H1 (cell line): ENCODE measurements around the gene MIS18A.

Experiments
- BRCA1 ChIP-seq: IDR thresholded peaks from 2 replicates; pipeline ENCODE4 v1.6.1; 2012; ENCODE audit warnings: low read depth, low read length, improper control_type of control experiment
- EP300 ChIP-seq, 2 experiments: IDR thresholded peaks; 1 replicate in 1 of 2; 2 replicates in 1 of 2; pipeline ENCODE4 v1.6.1; 2011 to 2012; ENCODE audit warnings: low read depth in 2 of 2, low read length in 2 of 2, mild to moderate bottlenecking in 2 of 2, borderline replicate concordance in 1 of 2, inconsistent platforms in 1 of 2, moderate library complexity in 1 of 2
- GABPA ChIP-seq: IDR thresholded peaks from 2 replicates; pipeline ENCODE4 v1.6.1; 2011; ENCODE audit warnings: mild to moderate bottlenecking, low read length, moderate library complexity, borderline replicate concordance; ENCODE audit not compliant: insufficient read depth
- JUND ChIP-seq: IDR thresholded peaks from 2 replicates; pipeline ENCODE4 v1.6.1; 2011; ENCODE audit warnings: mild to moderate bottlenecking, improper control_type of control experiment, low read length
- MAX ChIP-seq: IDR thresholded peaks from 2 replicates; pipeline ENCODE4 v1.6.1; 2012; ENCODE audit warnings: inconsistent platforms
- NANOG ChIP-seq: IDR thresholded peaks from 2 replicates; pipeline ENCODE4 v1.6.1; 2011; ENCODE audit warnings: low read length, low read depth, mild to moderate bottlenecking, inconsistent platforms; ENCODE audit not compliant: insufficient read depth, poor library complexity, severe bottlenecking
- POLR2A ChIP-seq, 2 experiments: IDR thresholded peaks; 1 replicate in 1 of 2; 2 replicates in 1 of 2; pipeline ENCODE4 v1.6.1; 2011; ENCODE audit warnings: low read depth in 2 of 2, low read length in 2 of 2, mild to moderate bottlenecking in 2 of 2; ENCODE audit errors: control extremely low read depth in 1 of 2
- POLR2AphosphoS5 ChIP-seq: IDR thresholded peaks from 2 replicates; pipeline ENCODE4 v1.6.1; 2011; ENCODE audit warnings: low read depth, low read length
- RAD21 ChIP-seq, 2 experiments: IDR thresholded peaks in 1 of 2; conservative IDR thresholded peaks in 1 of 2; 2 replicates each; pipeline ENCODE4 v1.6.1; 2011; ENCODE audit warnings: low read depth in 2 of 2, low read length in 2 of 2, improper control_type of control experiment in 1 of 2, inconsistent platforms in 1 of 2, mild to moderate bottlenecking in 1 of 2, moderate library complexity in 1 of 2
- RFX5 ChIP-seq: IDR thresholded peaks from 2 replicates; pipeline ENCODE4 v1.6.1; 2011; ENCODE audit warnings: low read depth, low read length, improper control_type of control experiment, borderline replicate concordance
- SIN3A ChIP-seq, 2 experiments: IDR thresholded peaks in 1 of 2; conservative IDR thresholded peaks in 1 of 2; 2 replicates each; pipeline ENCODE4 v1.6.1; 2011 to 2012; ENCODE audit warnings: low read length in 2 of 2, improper control_type of control experiment in 1 of 2, low read depth in 1 of 2, mild to moderate bottlenecking in 1 of 2
- TAF7 ChIP-seq: optimal IDR thresholded peaks from 2 replicates; pipeline ENCODE3; 2011; ENCODE audit warnings: low read depth, mild to moderate bottlenecking, inconsistent platforms, low read length, moderate library complexity, borderline replicate concordance
- ZNF274 ChIP-seq: IDR thresholded peaks from 2 replicates; pipeline ENCODE4 v1.7.0; 2012; ENCODE audit warnings: low read length, borderline replicate concordance; ENCODE audit errors: extremely low read depth
- TF ChIP-seq, protein P1 (sequence below), 3 experiments: IDR thresholded peaks; 1 replicate in 2 of 3; 2 replicates in 1 of 3; pipeline versions ENCODE4 v1.5.1 to v1.6.1; 2011; ENCODE audit warnings: low read length in 3 of 3, mild to moderate bottlenecking in 3 of 3, inconsistent platforms in 2 of 3, low read depth in 1 of 3, moderate library complexity in 1 of 3; ENCODE audit not compliant: insufficient read depth in 1 of 3; ENCODE audit errors: control extremely low read depth in 1 of 3

DNA sequence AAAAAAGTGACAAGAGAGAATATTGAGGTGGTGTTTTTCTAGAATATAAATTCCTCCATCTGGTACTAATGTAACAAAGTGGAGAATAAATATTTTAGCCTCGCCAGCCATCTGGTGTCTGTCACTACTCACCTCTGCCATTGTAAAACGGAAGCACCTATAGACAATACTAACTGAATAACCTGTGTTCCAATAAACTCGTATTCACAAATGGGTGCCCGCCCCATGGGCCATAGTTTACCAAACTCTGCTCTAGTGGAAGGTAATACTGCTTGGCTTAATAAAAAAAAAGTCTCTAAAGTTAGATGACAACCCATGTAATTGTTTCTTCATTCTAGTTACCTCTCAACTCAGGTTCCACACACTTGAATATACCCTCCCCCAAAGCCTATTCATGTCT is 8.1 kb downstream of the MIS18A start:
- TF ChIP-seq, protein P1, sequence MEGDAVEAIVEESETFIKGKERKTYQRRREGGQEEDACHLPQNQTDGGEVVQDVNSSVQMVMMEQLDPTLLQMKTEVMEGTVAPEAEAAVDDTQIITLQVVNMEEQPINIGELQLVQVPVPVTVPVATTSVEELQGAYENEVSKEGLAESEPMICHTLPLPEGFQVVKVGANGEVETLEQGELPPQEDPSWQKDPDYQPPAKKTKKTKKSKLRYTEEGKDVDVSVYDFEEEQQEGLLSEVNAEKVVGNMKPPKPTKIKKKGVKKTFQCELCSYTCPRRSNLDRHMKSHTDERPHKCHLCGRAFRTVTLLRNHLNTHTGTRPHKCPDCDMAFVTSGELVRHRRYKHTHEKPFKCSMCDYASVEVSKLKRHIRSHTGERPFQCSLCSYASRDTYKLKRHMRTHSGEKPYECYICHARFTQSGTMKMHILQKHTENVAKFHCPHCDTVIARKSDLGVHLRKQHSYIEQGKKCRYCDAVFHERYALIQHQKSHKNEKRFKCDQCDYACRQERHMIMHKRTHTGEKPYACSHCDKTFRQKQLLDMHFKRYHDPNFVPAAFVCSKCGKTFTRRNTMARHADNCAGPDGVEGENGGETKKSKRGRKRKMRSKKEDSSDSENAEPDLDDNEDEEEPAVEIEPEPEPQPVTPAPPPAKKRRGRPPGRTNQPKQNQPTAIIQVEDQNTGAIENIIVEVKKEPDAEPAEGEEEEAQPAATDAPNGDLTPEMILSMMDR (IDR thresholded peaks at IDR 0.05; ENCODE audit: control extremely low read depth in 1 of 3, insufficient read depth in 1 of 3, low read depth in 1 of 3, low read length in 3 of 3) = no peak
- TF ChIP-seq RAD21 (IDR thresholded peaks at IDR 0.05 in 1 of 2, conservative IDR thresholded peaks at IDR 0.05 in 1 of 2; ENCODE audit: low read depth in 2 of 2, low read length in 2 of 2) = no peak
- TF ChIP-seq GABPA = no peak
- TF ChIP-seq JUND = no peak
- TF ChIP-seq BRCA1 = no peak
- no peak for TF ChIP-seq POLR2AphosphoS5
- no peak for TF ChIP-seq MAX
- no peak for TF ChIP-seq EP300 (IDR thresholded peaks at IDR 0.05; ENCODE audit: borderline replicate concordance in 1 of 2, low read depth in 2 of 2, low read length in 2 of 2)
- TF ChIP-seq TAF7 = no peak
- no peak for TF ChIP-seq POLR2A (IDR thresholded peaks at IDR 0.05; ENCODE audit: control extremely low read depth in 1 of 2, low read depth in 2 of 2, low read length in 2 of 2)
- no peak for TF ChIP-seq NANOG
- no peak for TF ChIP-seq ZNF274
- TF ChIP-seq SIN3A (conservative IDR thresholded peaks at IDR 0.05 in 1 of 2, IDR thresholded peaks at IDR 0.05 in 1 of 2; ENCODE audit: low read depth in 1 of 2, low read length in 2 of 2) = no peak
- TF ChIP-seq RFX5 = no peak
